HepG2 (cell line): ENCODE data around the gene STX5. TPM values are rescaled to one million over a fixed set of nuclear protein-coding genes. Genes with fewer than 3 reads are reported as not detected.
A peak's percentile ranks its signal among the peaks of the same experiment; 100 is the strongest.

ENCODE experiments used
- CBX1 ChIP-seq: IDR thresholded peaks from one replicate; pipeline ENCODE4 v1.6.1; 2016; ENCODE audit warnings: antibody characterized with exemption, low read depth
- CBX2 ChIP-seq, 2 experiments: fragments of 200-600 bp in 1 of 2; sonication (generic); formaldehyde crosslinking in 1 of 2; IDR thresholded peaks; 2 replicates each; pipeline versions ENCODE4 v1.7.0 to v1.8.1; 2018 to 2022; ENCODE audit warnings: low read depth in 2 of 2, low read length in 1 of 2, mild to moderate bottlenecking in 1 of 2, missing genetic modification reagents in 1 of 2
- FOXM1 ChIP-seq: sonication (generic); formaldehyde crosslinking; IDR thresholded peaks from 2 replicates; pipeline ENCODE4 v1.5.0; 2020; ENCODE audit warnings: missing genetic modification reagents
- HOMEZ ChIP-seq: IDR thresholded peaks from 2 replicates; pipeline ENCODE4 v1.6.1; 2016; ENCODE audit warnings: low read depth
- KAT7 ChIP-seq: IDR thresholded peaks from 2 replicates; pipeline ENCODE4 v1.6.1; 2018; ENCODE audit warnings: borderline replicate concordance, missing compliant biosample characterization
- KDM1A ChIP-seq: IDR thresholded peaks from 2 replicates; pipeline ENCODE4 v1.6.1; 2016; ENCODE audit warnings: missing compliant biosample characterization
- RBFOX2 ChIP-seq: fragments of 200-400 bp; formaldehyde crosslinking; IDR thresholded peaks from 2 replicates; pipeline ENCODE4 v1.6.1; 2017; ENCODE audit warnings: low read depth, mild to moderate bottlenecking, low read length
- SP4 ChIP-seq: sonication (generic); formaldehyde crosslinking; IDR thresholded peaks from 2 replicates; pipeline ENCODE4 v1.8.1; 2023; ENCODE audit warnings: mild to moderate bottlenecking, missing genetic modification reagents
- UBTF ChIP-seq: sonication (generic); formaldehyde crosslinking; IDR thresholded peaks from 2 replicates; pipeline ENCODE4 v1.4.0; 2020; ENCODE audit warnings: mild to moderate bottlenecking, missing genetic modification reagents
- ZMYM4 ChIP-seq: sonication (generic); formaldehyde crosslinking; IDR thresholded peaks from 2 replicates; pipeline ENCODE4 v1.8.1; 2023; ENCODE audit warnings: mild to moderate bottlenecking, missing genetic modification reagents
- ZNF670 ChIP-seq: sonication (generic); formaldehyde crosslinking; IDR thresholded peaks from 2 replicates; pipeline ENCODE4 v1.8.0; 2022; ENCODE audit warnings: mild to moderate bottlenecking, missing genetic modification reagents, borderline replicate concordance
- ZNF704 ChIP-seq: sonication (generic); formaldehyde crosslinking; IDR thresholded peaks from 2 replicates; pipeline ENCODE4 v1.8.1; 2023; ENCODE audit warnings: mild to moderate bottlenecking, inconsistent platforms, moderate library complexity, missing genetic modification reagents, borderline replicate concordance
- ZSCAN29 ChIP-seq: sonication (generic); formaldehyde crosslinking; conservative IDR thresholded peaks from 2 replicates; pipeline ENCODE4 v1.4.0; 2020; ENCODE audit warnings: mild to moderate bottlenecking, missing genetic modification reagents
- polyA plus RNA-seq, 8 experiments: library from polyadenylated mRNA; depleted of rRNA in 3 of 8; stranded (reverse) in 7 of 8; unstranded in 1 of 8; fragments of >200 nt; fragmentation: Illumina TruSeq in 4 of 8; extraction: Trizol in 4 of 8; gene quantifications; 2 replicates each; pipeline versions ENCODE4 v1.2.1 to v1.2.3, GENCODE V29; 2011 to 2016; ENCODE audit warnings: low read depth in 4 of 8, missing spikeins in 1 of 8, mixed read lengths in 1 of 8; ENCODE audit not compliant: insufficient read depth in 1 of 8
- total RNA-seq, 5 experiments: library from RNA; depleted of rRNA; stranded (reverse); fragments of >200 nt; fragmentation: Illumina TruSeq; extraction: Trizol; gene quantifications; 2 replicates each; pipeline ENCODE4 v1.2.3, GENCODE V29; 2016; ENCODE audit warnings: low read depth in 1 of 5
- TF ChIP-seq, protein P1 (sequence below): IDR thresholded peaks from 2 replicates; pipeline ENCODE4 v1.6.1; 2016; ENCODE audit warnings: mild to moderate bottlenecking, missing biosample characterization, missing genetic modification reagents

The STX5 gene
- total and polyA plus RNA-seq, 2 of the 13 experiments (the other 11 are each of a cell fraction or from before 2014, with no cell fraction given): 26.9 to 30.0 TPM

DNA sequence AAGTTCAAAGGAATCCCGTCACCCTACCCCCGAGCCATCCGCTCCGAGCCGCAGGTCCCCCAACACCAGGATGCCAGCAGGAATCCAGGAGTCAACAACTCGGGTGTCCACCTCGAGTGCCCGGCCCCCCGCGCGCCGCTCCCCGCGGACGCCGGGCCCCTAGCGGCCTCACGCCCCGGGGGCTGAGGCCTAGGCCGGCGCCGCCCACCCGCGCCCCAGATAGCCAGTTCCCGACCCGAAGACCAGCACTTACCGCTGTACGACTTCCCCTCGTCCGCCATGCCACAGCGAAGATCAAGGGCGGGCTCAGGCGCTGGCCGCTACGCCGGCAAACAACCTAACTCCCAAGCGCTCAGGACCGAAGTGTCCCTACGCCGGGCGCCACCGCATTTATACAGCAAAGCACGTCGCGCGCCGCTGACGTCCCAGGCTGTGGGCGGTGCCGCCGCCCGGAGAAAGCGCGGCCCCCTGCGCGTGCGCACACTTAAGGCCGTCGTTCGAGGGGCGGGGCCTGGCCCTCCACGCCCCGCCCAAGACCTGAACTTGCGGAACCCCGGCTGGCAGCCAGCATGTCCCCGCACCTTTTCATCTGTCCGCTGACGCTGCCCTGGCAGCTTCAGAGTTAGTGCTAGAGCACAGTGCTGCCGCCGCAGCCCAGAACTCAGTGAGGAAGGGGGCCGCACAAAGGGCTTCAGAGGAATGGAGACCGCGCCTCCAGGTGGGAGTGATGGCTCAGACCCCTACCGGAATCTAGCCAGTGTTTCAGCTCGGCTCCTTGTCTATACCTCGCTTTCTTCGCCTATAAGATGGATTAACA is 26.6 kb downstream of the STX5 start, which contains the start of gene NXF1 (continued):
- TF ChIP-seq UBTF (CRISPR knock-in tag): peak; percentile 90
- TF ChIP-seq SP4: peak; percentile 97
- TF ChIP-seq KDM1A (CRISPR knock-in tag): no peak
- TF ChIP-seq ZNF670: peak; percentile 63; the same call in 1 of the 2 replicates
- peak; percentile 96 for TF ChIP-seq ZMYM4 (CRISPR knock-in tag)
- peak; percentile 77 for TF ChIP-seq ZNF704 (CRISPR knock-in tag)
- peak; percentile 81 for TF ChIP-seq CBX1
- TF ChIP-seq FOXM1 (CRISPR knock-in tag): peak; percentile 76; the same call in 1 of the 2 replicates
- TF ChIP-seq HOMEZ (CRISPR knock-in tag): peak; percentile 51; the same call in 1 of the 2 replicates
- no peak; the same call in 1 of the 2 replicates for TF ChIP-seq ZSCAN29
- TF ChIP-seq CBX2 (IDR thresholded peaks at IDR 0.05; ENCODE audit: low read depth, low read length): no peak
- TF ChIP-seq CBX2 (CRISPR knock-in tag; IDR thresholded peaks at IDR 0.05; ENCODE audit: low read depth): no peak
- peak; percentile 100 for TF ChIP-seq RBFOX2
- peak; percentile 66; the same call in 1 of the 2 replicates for TF ChIP-seq KAT7 (CRISPR knock-in tag)
- TF ChIP-seq, protein P1, sequence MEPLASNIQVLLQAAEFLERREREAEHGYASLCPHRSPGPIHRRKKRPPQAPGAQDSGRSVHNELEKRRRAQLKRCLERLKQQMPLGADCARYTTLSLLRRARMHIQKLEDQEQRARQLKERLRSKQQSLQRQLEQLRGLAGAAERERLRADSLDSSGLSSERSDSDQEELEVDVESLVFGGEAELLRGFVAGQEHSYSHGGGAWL (CRISPR knock-in tag): peak; percentile 90
